ENCODE measurements around the gene TMEM59. TPM values are rescaled to one million over a fixed set of nuclear protein-coding genes. Genes with fewer than 3 reads are reported as not detected.

Gene TMEM59
- total RNA-seq, 6 experiments from 2014 or later: 133 to 379 (median 280) TPM

DNA sequence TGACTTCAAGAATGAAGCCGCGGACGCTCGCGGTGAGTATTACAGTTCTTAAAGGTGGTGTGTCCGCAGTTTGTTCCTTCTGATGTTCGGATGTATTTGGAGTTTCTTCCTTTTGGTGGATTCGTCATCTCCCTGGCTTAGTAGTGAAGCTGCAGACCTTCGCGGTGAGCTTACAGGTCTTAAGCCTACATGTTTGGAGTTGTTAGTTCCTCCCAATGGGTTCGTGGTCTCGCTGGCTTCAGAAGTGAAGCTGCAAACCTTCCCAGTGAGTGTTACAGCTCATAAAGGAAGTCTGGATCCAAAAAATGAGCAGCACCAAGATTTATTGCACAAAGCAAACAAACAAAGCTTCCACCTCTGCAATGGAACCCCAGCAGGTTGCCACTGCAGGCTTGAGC, 49.8 kb downstream of the TMEM59 start:
- H3K27ac ChIP-seq: no peak overlapping the region
- DNase-seq (no peak), ATAC-seq (no peak)
- TF ChIP-seq, protein P1, sequence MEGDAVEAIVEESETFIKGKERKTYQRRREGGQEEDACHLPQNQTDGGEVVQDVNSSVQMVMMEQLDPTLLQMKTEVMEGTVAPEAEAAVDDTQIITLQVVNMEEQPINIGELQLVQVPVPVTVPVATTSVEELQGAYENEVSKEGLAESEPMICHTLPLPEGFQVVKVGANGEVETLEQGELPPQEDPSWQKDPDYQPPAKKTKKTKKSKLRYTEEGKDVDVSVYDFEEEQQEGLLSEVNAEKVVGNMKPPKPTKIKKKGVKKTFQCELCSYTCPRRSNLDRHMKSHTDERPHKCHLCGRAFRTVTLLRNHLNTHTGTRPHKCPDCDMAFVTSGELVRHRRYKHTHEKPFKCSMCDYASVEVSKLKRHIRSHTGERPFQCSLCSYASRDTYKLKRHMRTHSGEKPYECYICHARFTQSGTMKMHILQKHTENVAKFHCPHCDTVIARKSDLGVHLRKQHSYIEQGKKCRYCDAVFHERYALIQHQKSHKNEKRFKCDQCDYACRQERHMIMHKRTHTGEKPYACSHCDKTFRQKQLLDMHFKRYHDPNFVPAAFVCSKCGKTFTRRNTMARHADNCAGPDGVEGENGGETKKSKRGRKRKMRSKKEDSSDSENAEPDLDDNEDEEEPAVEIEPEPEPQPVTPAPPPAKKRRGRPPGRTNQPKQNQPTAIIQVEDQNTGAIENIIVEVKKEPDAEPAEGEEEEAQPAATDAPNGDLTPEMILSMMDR (IDR thresholded peaks at IDR 0.05): no peak
- TF ChIP-seq POLR2A (IDR thresholded peaks at IDR 0.05): no peak
- no peaks in the 10 kb centered on the region for H3K4me1 ChIP-seq
- H3K4me3 ChIP-seq: no peak overlapping the region
- WGBS (ENCODE audit: insufficient coverage, low coverage, low lambda C conversion rate, missing lambda C conversion rate): 88% methylated on average over 7 of the region's 12 CpGs
- no peaks in the 10 kb centered on the region for H3K9me3 ChIP-seq
- no peaks in the 10 kb centered on the region for H3K36me3 ChIP-seq
- intact Hi-C loops (cut with DNase I): no loop called here
- no peaks in the 10 kb centered on the region for H3K27me3 ChIP-seq

DNA sequence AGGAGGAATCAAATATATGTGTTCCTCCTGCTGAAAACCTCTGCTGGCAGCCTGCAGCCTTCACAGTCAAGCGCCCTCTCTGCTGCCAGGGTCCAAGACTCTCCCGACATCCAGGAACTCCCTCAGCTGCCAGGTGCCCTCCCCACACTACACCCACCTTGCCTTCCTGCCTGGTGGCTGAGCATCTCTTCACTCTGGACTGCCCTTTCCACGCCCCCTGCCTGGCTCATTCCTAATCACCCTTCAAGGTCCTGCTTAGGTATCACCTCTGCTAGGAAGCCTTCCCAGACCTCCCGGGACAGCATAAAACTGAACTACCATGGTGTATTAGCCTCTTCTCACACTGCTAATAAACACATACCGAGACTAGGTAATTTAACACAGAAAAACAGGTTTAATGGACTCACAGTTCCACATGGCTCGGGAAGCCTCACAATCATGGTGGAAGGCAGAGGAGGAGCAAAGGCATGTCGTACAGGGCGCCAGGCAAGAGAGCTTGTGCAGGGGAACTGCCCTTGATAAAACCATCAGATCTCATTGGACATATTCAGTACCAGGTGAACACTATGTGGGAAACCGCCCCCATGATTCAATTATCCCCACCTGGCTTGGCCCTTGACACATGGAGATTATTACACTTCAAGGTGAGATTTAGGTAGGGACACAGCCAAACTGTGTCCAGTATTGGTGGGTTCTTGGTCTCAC, 50.3 kb downstream of the TMEM59 start:
- TF ChIP-seq, protein P1 (IDR thresholded peaks at IDR 0.05): no peak
- TF ChIP-seq POLR2A (IDR thresholded peaks at IDR 0.05): no peak
- H3K9me3 ChIP-seq: no peaks in the 10 kb centered on the region
- H3K4me3 ChIP-seq: no peak overlapping the region
- WGBS (ENCODE audit: insufficient coverage, low coverage, low lambda C conversion rate, missing lambda C conversion rate): 74% methylated on average over 8 of the region's 9 CpGs
- no peaks in the 10 kb centered on the region for H3K36me3 ChIP-seq
- intact Hi-C loops (cut with DNase I): no loop called here
- ATAC-seq (no peak), DNase-seq (peak in 1 of 3 donors; percentile 34)
- no peak overlapping the region for H3K27ac ChIP-seq
- H3K4me1 ChIP-seq: no peaks in the 10 kb centered on the region
- no peaks in the 10 kb centered on the region for H3K27me3 ChIP-seq

DNA sequence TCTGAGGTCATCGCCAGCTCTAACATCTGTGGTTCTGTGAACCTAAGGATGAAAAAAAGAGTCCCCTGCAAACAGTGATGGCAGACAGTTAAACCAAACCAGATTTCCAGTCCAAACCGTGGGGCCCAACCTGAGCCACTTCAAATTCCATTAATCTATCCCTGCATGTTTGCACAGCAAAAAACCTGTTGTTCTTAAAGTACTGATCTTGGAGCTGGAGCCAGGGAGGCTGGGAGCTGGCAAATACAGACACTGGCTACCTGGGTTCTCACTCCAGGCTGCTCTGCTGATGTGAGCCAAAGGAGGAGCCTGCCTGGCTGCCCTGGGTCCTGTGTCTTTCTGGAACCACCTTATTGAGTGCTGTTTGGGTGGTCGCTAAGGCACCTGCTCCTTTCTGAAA, 51.4 kb downstream of the TMEM59 start:
- TF ChIP-seq, protein P1 (IDR thresholded peaks at IDR 0.05): no peak
- TF ChIP-seq POLR2A (IDR thresholded peaks at IDR 0.05): no peak
- H3K36me3 ChIP-seq: no peaks in the 10 kb centered on the region
- no peak overlapping the region for H3K27ac ChIP-seq
- DNase-seq (peak in 1 of 3 donors; percentile 21), ATAC-seq (peak in 1 of 4 donors; percentile 12)
- H3K4me1 ChIP-seq: no peaks in the 10 kb centered on the region
- no peak overlapping the region for H3K4me3 ChIP-seq
- H3K9me3 ChIP-seq: no peaks in the 10 kb centered on the region
- intact Hi-C loops (cut with DNase I): no loop called here
- H3K27me3 ChIP-seq: no peaks in the 10 kb centered on the region
- 56% methylated on average over 3 of the region's 3 CpGs for WGBS (ENCODE audit: insufficient coverage, low coverage, low lambda C conversion rate, missing lambda C conversion rate)

DNA sequence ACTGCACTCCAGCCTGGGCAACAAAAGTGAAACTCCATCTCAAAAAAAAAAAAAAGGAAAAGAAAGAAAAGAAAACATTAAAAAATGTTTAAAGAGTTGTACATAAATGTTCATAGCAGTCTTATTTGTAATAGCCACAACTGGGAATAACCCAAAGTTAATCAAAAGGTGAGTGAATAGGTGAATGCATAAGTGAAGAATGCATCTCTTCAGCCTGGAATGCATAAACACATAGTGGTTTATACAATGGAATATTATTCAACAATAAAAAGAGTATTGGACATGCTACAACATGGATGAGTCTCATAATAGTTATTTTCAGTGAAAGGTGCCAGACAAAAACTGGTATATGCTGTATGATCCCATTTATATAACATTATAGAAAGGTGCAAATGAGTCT, 53.1 kb downstream of the TMEM59 start:
- no peaks in the 10 kb centered on the region for H3K27me3 ChIP-seq
- no peaks in the 10 kb centered on the region for H3K9me3 ChIP-seq
- H3K4me3 ChIP-seq: no peak overlapping the region
- H3K4me1 ChIP-seq: no peaks in the 10 kb centered on the region
- H3K36me3 ChIP-seq: no peaks in the 10 kb centered on the region
- TF ChIP-seq, protein P1 (IDR thresholded peaks at IDR 0.05): no peak
- no peak for TF ChIP-seq POLR2A (IDR thresholded peaks at IDR 0.05)
- DNase-seq (no peak), ATAC-seq (no peak)
- intact Hi-C loops (cut with DNase I): no loop called here
- H3K27ac ChIP-seq: no peak overlapping the region
